Esophagus muscularis mucosa (tissue), 4 donors: ENCODE measurements around the gene OR2V2. TPM values are rescaled to one million over a fixed set of nuclear protein-coding genes. Genes with fewer than 3 reads are reported as not detected.
A peak's percentile ranks its signal among the peaks of the same experiment; 100 is the strongest.

ENCODE experiments used
- DNase-seq: peaks from one replicate; pipeline ENCODE4 v3.0.0-alpha.2; 2017; ENCODE audit errors: extremely low spot score
- H3K27ac ChIP-seq, 4 donors: fragments of 200-600 bp; sonication (generic); replicated peaks in 1 of 4; 1 replicate in 3 of 4; 2 replicates in 1 of 4; pipeline ENCODE4 v1.5.1; 2016 to 2019; ENCODE audit warnings: mild to moderate bottlenecking in 1 of 4
- H3K27me3 ChIP-seq, 4 donors: fragments of 200-600 bp; sonication (generic); one replicate each; pipeline versions ENCODE4 v1.5.1 to v1.6.0; 2016 to 2019
- H3K36me3 ChIP-seq, 4 donors: fragments of 200-600 bp; sonication (generic); one replicate each; pipeline ENCODE4 v1.5.1; 2016 to 2019
- H3K4me1 ChIP-seq, 4 donors: fragments of 200-600 bp; sonication (generic); one replicate each; pipeline ENCODE4 v1.5.1; 2016 to 2019
- H3K4me3 ChIP-seq, 4 donors: fragments of 200-600 bp; sonication (generic); 1 replicate in 2 of 4; 2 replicates in 2 of 4; pipeline ENCODE4 v1.5.1; 2016 to 2019; ENCODE audit warnings: mild to moderate bottlenecking in 4 of 4, moderate library complexity in 1 of 4
- H3K9me3 ChIP-seq, 4 donors: fragments of 200-600 bp; sonication (generic); 1 replicate in 3 of 4; 2 replicates in 1 of 4; pipeline ENCODE4 v1.5.1; 2016 to 2019
- CTCF ChIP-seq, 3 experiments: fragments of 200-600 bp in 2 of 3; fragments of 450-650 bp in 1 of 3; sonication (generic) in 2 of 3; IDR thresholded peaks; one replicate each; pipeline ENCODE4 v1.5.1; 2017 to 2019; ENCODE audit warnings: antibody characterized with exemption in 3 of 3, mild to moderate bottlenecking in 2 of 3, moderate library complexity in 1 of 3
- EP300 ChIP-seq: sonication (generic); formaldehyde crosslinking; IDR thresholded peaks from one replicate; pipeline ENCODE4 v1.6.1; 2017; ENCODE audit warnings: antibody characterized with exemption
- POLR2A ChIP-seq: fragments of 450-650 bp; IDR thresholded peaks from one replicate; pipeline ENCODE4 v1.6.1; 2017; ENCODE audit warnings: antibody characterized with exemption, moderate library complexity, mild to moderate bottlenecking, low read depth
- POLR2AphosphoS5 ChIP-seq, 2 donors: sonication (generic); formaldehyde crosslinking; IDR thresholded peaks; one replicate each; pipeline ENCODE4 v1.6.1; 2017; ENCODE audit warnings: antibody characterized with exemption in 2 of 2
- WGBS: methylation state at CpG from one replicate; pipeline ENCODE4 v1.1.5; 2018; 5-methylcytosine and 5-hydroxymethylcytosine counted together
- intact Hi-C: fragments of 100-400 bp; cut with DNase I; formaldehyde crosslinking; loops from one replicate; pipeline ENCODE4 v1.15.1; 2023
- total RNA-seq, 4 donors: library from RNA; depleted of rRNA; stranded (reverse); fragments of >200 nt; gene quantifications; one replicate each; pipeline versions ENCODE4 v1.1.0 to v1.2.1, GENCODE V29; 2016

The OR2V2 gene
- total RNA-seq, 4 donors from 2014 or later: not detected

- Histone ChIP-seq H3K27ac (no peak overlapping the region), H3K9me3 (no peaks in the 10 kb centered on the region), H3K4me3 (no peak overlapping the region), H3K4me1 (peaks cover 7 to 21% (median 19%) of the 10 kb centered on the region in 4 donors), H3K27me3 (peaks cover 0 to 61% (median 11%) of the 10 kb centered on the region in 4 donors), H3K36me3 (no peaks in the 10 kb centered on the region)
- intact Hi-C loops: no loop called here
- WGBS: 48% methylated on average over 16 of the region's 16 CpGs
- no peak for DNase-seq
- no peak for TF ChIP-seq POLR2AphosphoS5 (IDR thresholded peaks at IDR 0.05)
- no peak for TF ChIP-seq EP300
- TF ChIP-seq POLR2A: no peak
- TF ChIP-seq CTCF (IDR thresholded peaks at IDR 0.05): no peak
Measured at GRCh38 chr5:181163487-181164075, 16.2 kb downstream of the OR2V2 start.

- 14% methylated on average over 25 of the region's 52 CpGs for WGBS
- DNase-seq: no peak
- H3K4me3 ChIP-seq: no peak overlapping the region
- intact Hi-C loops: no loop called here
- TF ChIP-seq EP300: no peak
- TF ChIP-seq CTCF (IDR thresholded peaks at IDR 0.05): no peak
- TF ChIP-seq POLR2AphosphoS5 (IDR thresholded peaks at IDR 0.05): no peak
- TF ChIP-seq POLR2A: no peak
- no peaks in the 10 kb centered on the region for H3K36me3 ChIP-seq
- H3K4me1 ChIP-seq: peaks cover 7 to 18% (median 17%) of the 10 kb centered on the region in 4 donors
- no peak overlapping the region for H3K27ac ChIP-seq
- H3K9me3 ChIP-seq: no peaks in the 10 kb centered on the region
- H3K27me3 ChIP-seq: peaks cover 0 to 68% (median 15%) of the 10 kb centered on the region in 4 donors
Measured at GRCh38 chr5:181164076-181164952, 16.9 kb downstream of the OR2V2 start.

- H3K4me1 ChIP-seq: peaks cover 0 to 10% (median 5%) of the 10 kb centered on the region in 4 donors
- H3K27me3 ChIP-seq: peaks cover 7 to 92% (median 39%) of the 10 kb centered on the region in 4 donors
- no peak for TF ChIP-seq EP300
- no peak for TF ChIP-seq POLR2A
- no peak for TF ChIP-seq CTCF (IDR thresholded peaks at IDR 0.05)
- no peak for TF ChIP-seq POLR2AphosphoS5 (IDR thresholded peaks at IDR 0.05)
- no peaks in the 10 kb centered on the region for H3K9me3 ChIP-seq
- no peaks in the 10 kb centered on the region for H3K36me3 ChIP-seq
- no peak overlapping the region for H3K4me3 ChIP-seq
- WGBS: 72% methylated on average over 6 of the region's 6 CpGs
- no peak overlapping the region for H3K27ac ChIP-seq
- no peak for DNase-seq
- intact Hi-C loops: no loop called here
Measured at GRCh38 chr5:181166812-181167733, 19.7 kb downstream of the OR2V2 start.

GRCh38 chr5:181167814-181168488 lies 20.6 kb downstream of the OR2V2 start:
- H3K27ac ChIP-seq: no peak overlapping the region
- TF ChIP-seq CTCF (IDR thresholded peaks at IDR 0.05) (peak in 1 of 3 experiments; percentile 34), POLR2A (no peak), POLR2AphosphoS5 (IDR thresholded peaks at IDR 0.05) (no peak), EP300 (no peak)
- H3K9me3 ChIP-seq: no peaks in the 10 kb centered on the region
- no peaks in the 10 kb centered on the region for H3K36me3 ChIP-seq
- intact Hi-C loops: no loop called here
- 11% methylated on average over 7 of the region's 11 CpGs for WGBS
- peaks cover 7 to 98% (median 45%) of the 10 kb centered on the region in 4 donors for H3K27me3 ChIP-seq
- DNase-seq: no peak
- peaks cover 0 to 14% (median 7%) of the 10 kb centered on the region in 4 donors for H3K4me1 ChIP-seq
- H3K4me3 ChIP-seq: no peak overlapping the region
